CD4-positive, alpha-beta T cell treated with Interleukin-15 for 1 hour (primary cell): Measurements from ENCODE around the gene CGB7.
"Not testable (repeated sequence)": the region's sequence is repeated elsewhere in the genome, so short reads cannot be mapped to it uniquely, and the experiment has no call there.

Source experiments
- DNase-seq: peaks from one replicate; pipeline ENCODE4 v3.0.0-alpha.2; 2020

CGB7 gene

GRCh38 chr19:49057636-49058234 lies at the start of gene CGB7:
Gene CGB7, minus strand, starts transcription at chr19:49057749. Its CDS starts 2,374 bp downstream, at chr19:49055375.
- DNase-seq: peak; percentile 31

GRCh38 chr19:49106648-49107135 lies 49.1 kb upstream of the CGB7 start:
- DNase-seq: peak; percentile 50

- no peak for DNase-seq
Observed at GRCh38 chr19:49104229-49104864, 46.8 kb upstream of the CGB7 start.

- no peak for DNase-seq
Observed at GRCh38 chr19:49103331-49104085, 46.0 kb upstream of the CGB7 start.

GRCh38 chr19:49102303-49102702 lies 44.8 kb upstream of the CGB7 start:
- no peak for DNase-seq

GRCh38 chr19:49101160-49101559 lies 43.6 kb upstream of the CGB7 start:
- DNase-seq: no peak

- DNase-seq: no peak
Observed at GRCh38 chr19:49098795-49099194, 41.2 kb upstream of the CGB7 start.

- peak; percentile 76 for DNase-seq
Observed at GRCh38 chr19:49097453-49098288, 40.1 kb upstream of the CGB7 start.

- no peak for DNase-seq
Observed at GRCh38 chr19:49094505-49095482, 37.2 kb upstream of the CGB7 start.

GRCh38 chr19:49092686-49093085 lies 35.1 kb upstream of the CGB7 start:
- DNase-seq: no peak

GRCh38 chr19:49091391-49092038 lies 34.0 kb upstream of the CGB7 start:
- DNase-seq: no peak

GRCh38 chr19:49086296-49086695 lies 28.7 kb upstream of the CGB7 start:
- no peak for DNase-seq

GRCh38 chr19:49085868-49086232 lies 28.3 kb upstream of the CGB7 start:
- DNase-seq: no peak

GRCh38 chr19:49085020-49085867 lies 27.7 kb upstream of the CGB7 start, which contains the start of gene SNRNP70:
Gene SNRNP70, plus strand, starts transcription at chr19:49085451. Its CDS starts 964 bp downstream, at chr19:49086415.
- DNase-seq: peak; percentile 100

GRCh38 chr19:49084206-49085019 lies 26.9 kb upstream of the CGB7 start:
- DNase-seq: no peak

- no peak for DNase-seq
Observed at GRCh38 chr19:49081273-49081672, 23.7 kb upstream of the CGB7 start.

- no peak for DNase-seq
Observed at GRCh38 chr19:49080392-49080791, 22.8 kb upstream of the CGB7 start.

- not testable (repeated sequence) for DNase-seq
Observed at GRCh38 chr19:49074869-49075268, 17.3 kb upstream of the CGB7 start.
